Neural crest cell (in vitro differentiated cells): ENCODE measurements around the gene CIROP. TPM values are rescaled to one million over a fixed set of nuclear protein-coding genes. Genes with fewer than 3 reads are reported as not detected.

ENCODE experiments used
- DNase-seq: peaks from one replicate; pipeline ENCODE4 v3.0.0; 2021; ENCODE audit warnings: low read depth, mixed read lengths, low spot score
- H3K27ac Mint-ChIP-seq: one replicate; pipeline ENCODE4 v1.8.0; 2021; ENCODE audit warnings: mild to moderate bottlenecking, mixed read lengths; ENCODE audit not compliant: unreplicated experiment
- H3K27me3 Mint-ChIP-seq: 2 replicates; pipeline ENCODE4 v1.8.0; 2021; ENCODE audit warnings: low read depth, mild to moderate bottlenecking, mixed read lengths
- H3K36me3 Mint-ChIP-seq: 2 replicates; pipeline ENCODE4 v1.8.0; 2021; ENCODE audit warnings: low read depth, mild to moderate bottlenecking, mixed read lengths
- H3K4me1 Mint-ChIP-seq: 2 replicates; pipeline ENCODE4 v1.8.0; 2021; ENCODE audit warnings: mixed read lengths
- H3K4me3 Mint-ChIP-seq: one replicate; pipeline ENCODE4 v1.8.0; 2021; ENCODE audit warnings: mild to moderate bottlenecking, mixed read lengths
- H3K9me3 Mint-ChIP-seq: 2 replicates; pipeline ENCODE4 v1.8.0; 2021; ENCODE audit warnings: mixed read lengths
- CTCF ChIP-seq: fragments of 200-600 bp; sonication (generic); conservative IDR thresholded peaks from 2 replicates; pipeline ENCODE4 v1.5.0; 2021; ENCODE audit warnings: antibody characterized with exemption, mild to moderate bottlenecking
- total RNA-seq: library from RNA; stranded (reverse); gene quantifications from 2 replicates; pipeline ENCODE4 v1.2.1, GENCODE V29; 2021

Gene CIROP
- total RNA-seq, 1 donor from 2014 or later, result not detected

- no peak for TF ChIP-seq CTCF
- Mint-ChIP-seq H3K36me3 (no peaks in the 10 kb centered on the region), H3K4me1 (peaks cover 8% of the 10 kb centered on the region), H3K27me3 (peaks cover 6% of the 10 kb centered on the region), H3K9me3 (no peaks in the 10 kb centered on the region), H3K27ac (no peak overlapping the region), H3K4me3 (no peak overlapping the region)
- no peak for DNase-seq
These were observed 21.2 kb upstream of the CIROP start for GRCh38 chr14:23125933-23126524.

- peaks cover 14% of the 10 kb centered on the region for H3K4me1 Mint-ChIP-seq
- no peak for DNase-seq
- no peaks in the 10 kb centered on the region for H3K36me3 Mint-ChIP-seq
- no peak for TF ChIP-seq CTCF
- no peaks in the 10 kb centered on the region for H3K9me3 Mint-ChIP-seq
- no peak overlapping the region for H3K4me3 Mint-ChIP-seq
- peaks cover 3% of the 10 kb centered on the region for H3K27me3 Mint-ChIP-seq
- no peak overlapping the region for H3K27ac Mint-ChIP-seq
These were observed 20.2 kb upstream of the CIROP start for GRCh38 chr14:23125011-23125410.

GRCh38 chr14:23124337-23124954 lies 19.7 kb upstream of the CIROP start:
- H3K9me3 Mint-ChIP-seq, result no peaks in the 10 kb centered on the region
- no peaks in the 10 kb centered on the region for H3K36me3 Mint-ChIP-seq
- no peak for TF ChIP-seq CTCF
- no peak for DNase-seq
- H3K4me3 Mint-ChIP-seq, result no peak overlapping the region
- H3K4me1 Mint-ChIP-seq, result peaks cover 16% of the 10 kb centered on the region
- peak overlapping the region; percentile 40 for H3K27ac Mint-ChIP-seq
- H3K27me3 Mint-ChIP-seq, result peaks cover 3% of the 10 kb centered on the region

GRCh38 chr14:23123419-23123818 lies 18.6 kb upstream of the CIROP start:
- Mint-ChIP-seq H3K4me3 (no peak overlapping the region), H3K4me1 (peaks cover 21% of the 10 kb centered on the region), H3K9me3 (no peaks in the 10 kb centered on the region), H3K36me3 (no peaks in the 10 kb centered on the region), H3K27ac (no peak overlapping the region), H3K27me3 (peaks cover 3% of the 10 kb centered on the region)
- TF ChIP-seq CTCF, result no peak
- DNase-seq, result no peak

GRCh38 chr14:23122086-23122485 lies 17.3 kb upstream of the CIROP start:
- Mint-ChIP-seq H3K9me3 (no peaks in the 10 kb centered on the region), H3K4me3 (no peak overlapping the region), H3K27ac (no peak overlapping the region), H3K4me1 (peaks cover 21% of the 10 kb centered on the region), H3K27me3 (peaks cover 3% of the 10 kb centered on the region), H3K36me3 (no peaks in the 10 kb centered on the region)
- no peak for TF ChIP-seq CTCF
- DNase-seq, result no peak
